T-helper 17 cell (primary cell): ENCODE results near the gene KIAA1671. TPM values are rescaled to one million over a fixed set of nuclear protein-coding genes. Genes with fewer than 3 reads are reported as not detected.
A peak's percentile ranks its signal among the peaks of the same experiment; 100 is the strongest.

Source experiments
- ATAC-seq: fragments of 150-1000 bp; cut with Tn5 transposase; 2 replicates; pipeline ENCODE4 v1.10.0; 2021; ENCODE audit warnings: mild to moderate bottlenecking, moderate library complexity
- DNase-seq, 3 donors: peaks; one replicate each; pipeline versions ENCODE4 v3.0.0 to v3.0.0-alpha.2; 2020 to 2021
- H3K9me3 ChIP-seq: one replicate; pipeline ENCODE4 v1.7.0; 2013; ENCODE audit warnings: low read length, mild to moderate bottlenecking; ENCODE audit not compliant: control insufficient read depth, poor library complexity, severe bottlenecking
- H3K27ac Mint-ChIP-seq: one replicate; pipeline ENCODE4 v1.8.0; 2022; ENCODE audit warnings: mild to moderate bottlenecking, moderate library complexity, mixed read lengths
- H3K27me3 Mint-ChIP-seq: one replicate; pipeline ENCODE4 v1.8.0; 2022; ENCODE audit warnings: mixed read lengths
- H3K36me3 Mint-ChIP-seq: one replicate; pipeline ENCODE4 v1.8.0; 2022; ENCODE audit warnings: low read depth, mixed read lengths
- H3K4me1 Mint-ChIP-seq: one replicate; pipeline ENCODE4 v1.8.0; 2022; ENCODE audit warnings: mild to moderate bottlenecking, mixed read lengths
- H3K4me3 Mint-ChIP-seq: one replicate; pipeline ENCODE4 v1.8.0; 2022; ENCODE audit warnings: mild to moderate bottlenecking, moderate library complexity, mixed read lengths
- total RNA-seq, 4 donors: library from RNA in 2 of 4; stranded (reverse) in 2 of 4; gene quantifications; one replicate each; pipeline ENCODE4 v1.2.3 and lab custom pipeline; 2022 to 2026

Gene KIAA1671
- total RNA-seq, 2 donors from 2014 or later, result 1.4 to 3.2 TPM

DNA sequence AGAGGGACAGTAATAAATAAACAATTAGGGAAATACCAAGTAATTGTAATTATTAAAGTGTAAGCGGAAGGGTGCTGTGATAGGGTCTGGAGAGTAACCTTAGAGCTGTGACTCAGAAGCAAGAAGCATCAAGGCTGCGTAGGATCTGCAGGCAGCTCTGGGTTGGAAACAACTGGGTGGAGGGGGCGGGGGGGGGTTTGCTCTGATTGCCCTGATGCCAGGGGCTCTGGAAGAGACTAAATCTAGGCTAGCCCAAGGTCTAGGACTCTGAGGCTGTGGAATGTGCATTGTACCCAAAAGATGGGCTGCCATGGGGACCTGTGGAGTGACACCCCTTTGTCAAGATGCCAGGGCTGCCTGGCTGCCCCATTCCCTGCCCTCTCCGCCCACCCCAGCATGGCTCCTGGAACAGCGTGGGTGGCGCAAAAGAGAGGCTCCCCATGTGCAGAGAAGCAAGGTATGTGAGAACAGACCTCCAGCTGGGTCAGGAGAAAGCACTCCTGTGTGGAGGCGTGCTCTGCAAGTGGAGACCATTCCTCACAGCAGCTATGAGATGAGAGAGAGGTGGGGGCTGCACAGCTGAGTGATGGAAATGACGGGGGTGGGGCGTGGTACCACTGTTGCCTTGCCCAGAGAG is 146.0 kb downstream of the KIAA1671 start:
- H3K4me1 Mint-ChIP-seq, result no peaks in the 10 kb centered on the region
- H3K27ac Mint-ChIP-seq, result no peak overlapping the region
- ATAC-seq, result no peak

GRCh38 chr22:25099202-25099601 is 146.7 kb downstream of the KIAA1671 start:
- no peak overlapping the region for H3K27ac Mint-ChIP-seq
- DNase-seq, result no peak
- H3K4me3 Mint-ChIP-seq, result no peak overlapping the region
- H3K27me3 Mint-ChIP-seq, result no peaks in the 10 kb centered on the region
- H3K36me3 Mint-ChIP-seq, result no peaks in the 10 kb centered on the region
- ATAC-seq, result no peak
- no peaks in the 10 kb centered on the region for H3K4me1 Mint-ChIP-seq
- no peaks in the 10 kb centered on the region for H3K9me3 ChIP-seq

More for the DNA sequence above, 146.0 kb downstream of the KIAA1671 start:
- DNase-seq, result no peak
- no peak overlapping the region for H3K4me3 Mint-ChIP-seq
- H3K36me3 Mint-ChIP-seq, result no peaks in the 10 kb centered on the region
- no peaks in the 10 kb centered on the region for H3K27me3 Mint-ChIP-seq
- no peaks in the 10 kb centered on the region for H3K9me3 ChIP-seq

- ATAC-seq (no peak), DNase-seq (no peak)
- no peaks in the 10 kb centered on the region for H3K36me3 Mint-ChIP-seq
- no peaks in the 10 kb centered on the region for H3K9me3 ChIP-seq
- H3K4me3 Mint-ChIP-seq, result no peak overlapping the region
- no peaks in the 10 kb centered on the region for H3K4me1 Mint-ChIP-seq
- H3K27ac Mint-ChIP-seq, result no peak overlapping the region
- no peaks in the 10 kb centered on the region for H3K27me3 Mint-ChIP-seq
Observed at GRCh38 chr22:25100402-25100801, 147.9 kb downstream of the KIAA1671 start.

DNA sequence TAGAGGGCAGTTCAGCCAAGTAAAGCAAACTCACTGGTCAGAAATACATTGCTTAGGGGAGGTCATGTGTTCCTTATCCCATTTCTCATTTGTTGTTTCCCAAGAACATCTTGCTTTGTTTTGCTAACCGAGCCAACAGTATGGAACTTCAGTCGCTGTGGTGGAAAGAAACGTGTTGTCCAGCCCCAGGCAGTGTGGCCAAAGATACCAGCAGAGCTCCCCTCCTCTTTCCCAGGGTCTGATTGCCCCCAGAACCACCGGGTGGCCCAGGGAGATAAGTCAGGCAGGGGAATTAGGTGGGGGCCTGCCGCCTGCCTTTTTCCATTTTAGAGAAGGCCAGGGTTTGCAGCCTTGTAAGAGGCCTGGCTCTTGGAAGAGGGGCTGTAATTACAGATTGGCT is 148.4 kb downstream of the KIAA1671 start:
- H3K27ac Mint-ChIP-seq, result no peak overlapping the region
- no peaks in the 10 kb centered on the region for H3K36me3 Mint-ChIP-seq
- no peaks in the 10 kb centered on the region for H3K4me1 Mint-ChIP-seq
- ATAC-seq (no peak), DNase-seq (no peak)
- no peaks in the 10 kb centered on the region for H3K9me3 ChIP-seq
- peaks cover 3% of the 10 kb centered on the region for H3K27me3 Mint-ChIP-seq
- no peak overlapping the region for H3K4me3 Mint-ChIP-seq

GRCh38 chr22:25101501-25101900 is 149.0 kb downstream of the KIAA1671 start:
- Mint-ChIP-seq H3K36me3 (no peaks in the 10 kb centered on the region), H3K4me1 (no peaks in the 10 kb centered on the region), H3K27ac (no peak overlapping the region), H3K4me3 (no peak overlapping the region), H3K27me3 (peaks cover 7% of the 10 kb centered on the region)
- no peaks in the 10 kb centered on the region for H3K9me3 ChIP-seq
- ATAC-seq (no peak), DNase-seq (no peak)

DNA sequence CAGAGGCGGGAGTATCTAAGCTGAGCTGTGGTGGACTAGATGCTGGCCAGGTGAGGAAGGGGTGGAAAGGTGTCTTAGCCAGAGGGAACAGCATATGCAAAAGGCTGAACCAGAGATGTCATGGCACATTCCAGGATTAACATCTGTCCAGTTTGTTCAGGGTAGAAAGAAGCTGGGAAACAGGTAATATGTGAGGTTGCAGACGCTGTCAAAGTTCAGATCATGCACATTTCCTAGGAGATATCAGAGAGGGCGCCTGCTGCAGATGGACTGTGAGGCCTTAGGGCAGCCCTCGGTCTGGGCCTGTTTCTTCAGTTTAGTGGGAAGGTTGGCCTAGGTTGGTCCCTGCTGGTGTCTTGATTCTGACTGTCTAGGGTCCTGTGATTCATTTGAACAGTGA is 149.5 kb downstream of the KIAA1671 start:
- ATAC-seq, result no peak

DNA sequence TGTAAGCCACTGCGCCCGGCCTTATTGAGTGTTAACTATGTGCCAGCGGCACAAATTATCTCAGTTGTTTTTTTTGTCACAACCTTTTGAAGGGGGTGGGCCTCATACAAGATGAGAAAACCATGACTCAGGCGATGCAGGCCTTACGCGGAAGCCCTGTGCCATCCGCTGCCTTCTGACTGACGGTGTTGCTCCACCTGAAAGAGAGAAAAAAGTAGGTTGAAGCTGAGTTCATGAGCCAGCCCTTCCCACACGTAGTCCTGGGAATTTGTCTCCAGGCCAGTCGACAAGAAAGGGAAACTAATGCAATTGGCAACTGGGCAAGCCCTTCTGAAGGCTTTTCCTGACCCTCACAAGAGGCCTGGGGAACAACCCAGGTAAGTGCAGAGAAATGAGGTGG is 150.2 kb downstream of the KIAA1671 start:
- Mint-ChIP-seq H3K4me3 (no peak overlapping the region), H3K4me1 (no peaks in the 10 kb centered on the region), H3K27ac (no peak overlapping the region), H3K27me3 (peaks cover 7% of the 10 kb centered on the region), H3K36me3 (no peaks in the 10 kb centered on the region)
- H3K9me3 ChIP-seq, result no peaks in the 10 kb centered on the region
- no peak for ATAC-seq
- no peak for DNase-seq

More for the DNA sequence above, 149.5 kb downstream of the KIAA1671 start:
- Mint-ChIP-seq H3K36me3 (no peaks in the 10 kb centered on the region), H3K4me3 (no peak overlapping the region), H3K4me1 (no peaks in the 10 kb centered on the region), H3K27ac (no peak overlapping the region), H3K27me3 (peaks cover 7% of the 10 kb centered on the region)
- no peaks in the 10 kb centered on the region for H3K9me3 ChIP-seq
- DNase-seq, result no peak

GRCh38 chr22:25104367-25104766 is 151.9 kb downstream of the KIAA1671 start:
- H3K27me3 Mint-ChIP-seq, result peaks cover 7% of the 10 kb centered on the region
- H3K4me1 Mint-ChIP-seq, result no peaks in the 10 kb centered on the region
- H3K36me3 Mint-ChIP-seq, result no peaks in the 10 kb centered on the region
- no peak for DNase-seq
- no peak for ATAC-seq
- no peak overlapping the region for H3K4me3 Mint-ChIP-seq
- no peaks in the 10 kb centered on the region for H3K9me3 ChIP-seq
- H3K27ac Mint-ChIP-seq, result no peak overlapping the region

DNA sequence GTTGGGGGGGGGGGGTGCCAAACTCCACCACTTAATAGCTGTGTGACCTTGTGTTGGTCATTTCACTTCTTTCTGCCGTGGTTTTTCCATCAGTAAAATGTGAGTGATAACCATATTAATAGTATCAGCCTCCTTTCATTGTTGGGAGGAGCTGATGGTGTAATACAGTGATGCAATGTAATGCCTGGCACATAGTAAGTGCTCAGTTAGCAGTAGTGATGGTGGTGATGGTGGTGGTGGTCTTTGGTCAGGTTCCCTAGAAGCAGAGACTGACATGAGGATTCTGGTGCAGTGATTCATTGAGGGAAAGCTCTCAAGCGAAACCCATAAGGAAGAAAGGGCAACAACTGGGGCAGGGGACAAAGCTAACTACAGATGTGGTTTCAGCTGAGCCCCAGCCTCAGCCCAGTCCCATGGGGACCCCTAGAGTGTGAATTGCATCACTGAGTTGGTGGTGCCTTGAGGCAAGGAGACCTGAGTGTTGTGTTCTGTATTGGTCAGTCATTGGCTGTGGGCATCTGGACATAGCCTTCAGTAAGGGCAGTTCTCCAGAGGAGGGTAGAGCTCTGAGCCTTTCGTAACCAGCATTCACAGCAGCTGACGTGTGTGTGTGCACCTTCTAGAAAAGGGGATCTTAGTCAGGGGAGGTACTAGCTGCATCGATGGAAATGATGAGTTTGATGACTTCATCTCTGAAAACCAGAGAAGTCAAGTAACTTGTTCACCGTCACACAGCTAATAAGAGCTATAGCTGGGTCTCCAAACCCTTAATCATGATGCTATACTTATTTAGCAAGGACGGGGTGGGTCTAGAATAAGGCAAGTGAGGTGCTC is 153.5 kb downstream of the KIAA1671 start:
- DNase-seq (no peak), ATAC-seq (no peak)
- H3K27me3 Mint-ChIP-seq, result peaks cover 7% of the 10 kb centered on the region
- no peak overlapping the region for H3K4me3 Mint-ChIP-seq
- H3K4me1 Mint-ChIP-seq, result peaks cover 5% of the 10 kb centered on the region
- no peak overlapping the region for H3K27ac Mint-ChIP-seq
- no peaks in the 10 kb centered on the region for H3K9me3 ChIP-seq
- no peaks in the 10 kb centered on the region for H3K36me3 Mint-ChIP-seq

GRCh38 chr22:25109878-25110595 is 157.5 kb downstream of the KIAA1671 start:
- ATAC-seq, result no peak
- peak overlapping the region; percentile 90 for H3K27ac Mint-ChIP-seq
- H3K4me3 Mint-ChIP-seq, result peak overlapping the region; percentile 90

DNA sequence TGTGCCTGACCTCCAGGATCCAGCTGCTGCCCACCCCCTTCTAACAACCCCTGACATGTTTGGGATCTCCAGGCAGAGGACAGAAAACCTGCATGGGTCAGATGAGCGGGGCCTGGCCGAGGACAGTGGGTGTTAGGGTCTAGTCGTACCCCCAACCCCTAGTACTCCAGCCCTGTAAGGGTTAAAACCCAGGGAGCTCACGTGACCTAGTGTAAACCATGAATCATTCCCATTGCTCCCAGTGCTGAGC is 158.0 kb downstream of the KIAA1671 start:
- no peaks in the 10 kb centered on the region for H3K9me3 ChIP-seq
- DNase-seq, result no peak
- Mint-ChIP-seq H3K4me3 (peak overlapping the region; percentile 90), H3K27ac (peak overlapping the region; percentile 90), H3K36me3 (no peaks in the 10 kb centered on the region), H3K27me3 (peaks cover 7% of the 10 kb centered on the region), H3K4me1 (peaks cover 9% of the 10 kb centered on the region)
- ATAC-seq, result no peak

More at GRCh38 chr22:25109878-25110595, 157.5 kb downstream of the KIAA1671 start:
- DNase-seq, result no peak
- Mint-ChIP-seq H3K36me3 (no peaks in the 10 kb centered on the region), H3K4me1 (peaks cover 9% of the 10 kb centered on the region), H3K27me3 (peaks cover 7% of the 10 kb centered on the region)
- no peaks in the 10 kb centered on the region for H3K9me3 ChIP-seq

DNA sequence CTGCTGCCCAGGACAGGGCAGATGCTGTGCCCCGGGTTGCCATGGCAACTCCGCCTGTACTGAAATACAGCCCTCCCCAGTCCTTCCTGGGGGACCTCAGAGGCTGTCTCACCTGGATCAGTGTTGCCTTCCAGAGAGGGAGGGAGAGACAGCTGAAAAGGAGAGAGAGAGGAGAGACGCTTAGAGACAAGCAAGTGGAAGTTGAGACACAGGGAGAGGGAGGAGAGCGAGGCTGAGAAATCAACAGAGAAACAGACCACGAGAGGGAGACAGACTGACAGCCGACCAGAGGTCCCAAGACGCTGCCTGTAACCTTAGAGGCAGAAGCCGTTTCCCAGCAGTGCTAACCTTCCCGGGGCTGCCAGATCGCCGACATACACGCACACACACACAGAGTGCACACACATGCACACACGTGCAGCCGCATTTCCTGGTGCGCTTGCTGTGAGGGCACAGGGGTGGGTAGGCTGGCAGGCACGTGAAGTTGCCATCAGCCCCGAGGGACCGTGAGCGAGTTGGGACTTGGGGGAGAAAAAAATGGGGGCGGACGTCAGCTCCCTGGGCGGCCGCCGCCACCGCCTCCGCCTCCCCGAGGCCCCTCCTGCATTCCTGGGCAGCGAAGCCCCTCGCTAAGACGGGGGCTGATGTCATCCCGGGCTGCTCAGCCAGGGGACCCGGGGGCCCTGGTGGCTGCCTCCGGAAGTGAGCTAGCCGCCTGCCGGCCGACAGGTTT is 158.5 kb downstream of the KIAA1671 start:
- Mint-ChIP-seq H3K4me3 (peak overlapping the region; percentile 90), H3K27me3 (peaks cover 4% of the 10 kb centered on the region), H3K36me3 (no peaks in the 10 kb centered on the region), H3K4me1 (peaks cover 9% of the 10 kb centered on the region), H3K27ac (peak overlapping the region; percentile 90)
- ATAC-seq (peak; percentile 84), DNase-seq (peak in 2 of 3 donors; percentile 10)
- no peaks in the 10 kb centered on the region for H3K9me3 ChIP-seq
